ENCODE data around the gene PRKCB.

DNA sequence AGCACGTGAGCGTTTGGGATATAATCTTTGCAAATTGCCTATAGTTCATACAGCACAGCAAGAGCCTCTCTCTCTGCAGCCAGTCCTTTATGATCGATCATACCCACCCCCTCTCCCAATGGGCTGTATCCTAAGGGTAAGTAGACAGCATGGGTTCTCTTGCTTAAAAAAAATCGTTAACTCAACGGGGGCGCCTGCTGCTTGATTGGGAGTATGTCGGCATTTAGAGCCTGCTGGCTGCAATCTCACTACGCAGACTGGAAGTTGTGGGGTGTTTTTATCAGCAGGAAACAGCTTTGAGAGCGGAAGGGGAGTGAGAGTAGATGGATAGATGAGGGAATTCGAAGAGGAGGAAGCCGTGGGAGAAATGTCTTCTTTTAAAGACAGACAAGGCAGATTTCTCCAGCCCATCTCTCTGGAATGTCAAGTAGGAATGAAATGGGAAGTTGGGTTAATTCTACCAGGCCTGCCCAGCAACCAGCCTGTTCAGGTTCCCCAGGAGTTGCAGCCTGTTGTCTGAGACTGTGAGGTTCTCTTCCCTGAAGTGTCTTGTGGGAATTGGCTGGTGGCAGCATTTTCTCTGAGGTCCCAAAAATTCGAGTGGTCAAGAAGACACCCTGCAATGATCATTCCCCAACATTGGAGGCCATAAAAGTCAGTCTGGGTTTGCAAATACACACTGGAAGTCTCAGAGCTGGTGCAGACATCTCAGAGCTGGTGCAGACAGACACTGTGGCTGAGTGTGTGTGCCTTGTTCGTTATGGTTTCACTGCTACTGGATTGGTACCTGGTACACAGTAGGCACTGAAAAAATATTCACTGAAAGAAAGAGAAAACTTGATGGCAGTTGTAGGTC, 65.6 kb downstream of the PRKCB start:
- TF ChIP-seq, protein P1, sequence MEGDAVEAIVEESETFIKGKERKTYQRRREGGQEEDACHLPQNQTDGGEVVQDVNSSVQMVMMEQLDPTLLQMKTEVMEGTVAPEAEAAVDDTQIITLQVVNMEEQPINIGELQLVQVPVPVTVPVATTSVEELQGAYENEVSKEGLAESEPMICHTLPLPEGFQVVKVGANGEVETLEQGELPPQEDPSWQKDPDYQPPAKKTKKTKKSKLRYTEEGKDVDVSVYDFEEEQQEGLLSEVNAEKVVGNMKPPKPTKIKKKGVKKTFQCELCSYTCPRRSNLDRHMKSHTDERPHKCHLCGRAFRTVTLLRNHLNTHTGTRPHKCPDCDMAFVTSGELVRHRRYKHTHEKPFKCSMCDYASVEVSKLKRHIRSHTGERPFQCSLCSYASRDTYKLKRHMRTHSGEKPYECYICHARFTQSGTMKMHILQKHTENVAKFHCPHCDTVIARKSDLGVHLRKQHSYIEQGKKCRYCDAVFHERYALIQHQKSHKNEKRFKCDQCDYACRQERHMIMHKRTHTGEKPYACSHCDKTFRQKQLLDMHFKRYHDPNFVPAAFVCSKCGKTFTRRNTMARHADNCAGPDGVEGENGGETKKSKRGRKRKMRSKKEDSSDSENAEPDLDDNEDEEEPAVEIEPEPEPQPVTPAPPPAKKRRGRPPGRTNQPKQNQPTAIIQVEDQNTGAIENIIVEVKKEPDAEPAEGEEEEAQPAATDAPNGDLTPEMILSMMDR (conservative IDR thresholded peaks at IDR 0.05; ENCODE audit: low read depth in 2 of 2), result no peak; a peak in 1 of 4 replicates
- TF ChIP-seq EZH2 (IDR thresholded peaks at IDR 0.05; ENCODE audit: low read depth, unreplicated experiment) (no peak), EZH2phosphoT487 (IDR thresholded peaks at IDR 0.05; ENCODE audit: unreplicated experiment) (no peak)
- TF ChIP-seq, protein P2, sequence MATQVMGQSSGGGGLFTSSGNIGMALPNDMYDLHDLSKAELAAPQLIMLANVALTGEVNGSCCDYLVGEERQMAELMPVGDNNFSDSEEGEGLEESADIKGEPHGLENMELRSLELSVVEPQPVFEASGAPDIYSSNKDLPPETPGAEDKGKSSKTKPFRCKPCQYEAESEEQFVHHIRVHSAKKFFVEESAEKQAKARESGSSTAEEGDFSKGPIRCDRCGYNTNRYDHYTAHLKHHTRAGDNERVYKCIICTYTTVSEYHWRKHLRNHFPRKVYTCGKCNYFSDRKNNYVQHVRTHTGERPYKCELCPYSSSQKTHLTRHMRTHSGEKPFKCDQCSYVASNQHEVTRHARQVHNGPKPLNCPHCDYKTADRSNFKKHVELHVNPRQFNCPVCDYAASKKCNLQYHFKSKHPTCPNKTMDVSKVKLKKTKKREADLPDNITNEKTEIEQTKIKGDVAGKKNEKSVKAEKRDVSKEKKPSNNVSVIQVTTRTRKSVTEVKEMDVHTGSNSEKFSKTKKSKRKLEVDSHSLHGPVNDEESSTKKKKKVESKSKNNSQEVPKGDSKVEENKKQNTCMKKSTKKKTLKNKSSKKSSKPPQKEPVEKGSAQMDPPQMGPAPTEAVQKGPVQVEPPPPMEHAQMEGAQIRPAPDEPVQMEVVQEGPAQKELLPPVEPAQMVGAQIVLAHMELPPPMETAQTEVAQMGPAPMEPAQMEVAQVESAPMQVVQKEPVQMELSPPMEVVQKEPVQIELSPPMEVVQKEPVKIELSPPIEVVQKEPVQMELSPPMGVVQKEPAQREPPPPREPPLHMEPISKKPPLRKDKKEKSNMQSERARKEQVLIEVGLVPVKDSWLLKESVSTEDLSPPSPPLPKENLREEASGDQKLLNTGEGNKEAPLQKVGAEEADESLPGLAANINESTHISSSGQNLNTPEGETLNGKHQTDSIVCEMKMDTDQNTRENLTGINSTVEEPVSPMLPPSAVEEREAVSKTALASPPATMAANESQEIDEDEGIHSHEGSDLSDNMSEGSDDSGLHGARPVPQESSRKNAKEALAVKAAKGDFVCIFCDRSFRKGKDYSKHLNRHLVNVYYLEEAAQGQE (IDR thresholded peaks at IDR 0.05; ENCODE audit: unreplicated experiment), result no peak
